Mononuclear cell (primary cell): ENCODE results near the gene FGFR2. TPM values are rescaled to one million over a fixed set of nuclear protein-coding genes. Genes with fewer than 3 reads are reported as not detected.

ENCODE experiments used
- H3K27me3 ChIP-seq: 2 replicates; pipeline ENCODE4 v1.6.0; 2011; ENCODE audit warnings: low read length, control low read depth; ENCODE audit not compliant: insufficient read depth
- H3K4me1 ChIP-seq: 2 replicates; pipeline ENCODE4 v1.5.1; 2011; ENCODE audit warnings: mild to moderate bottlenecking, low read length, control low read depth; ENCODE audit not compliant: insufficient read depth
- H3K4me3 ChIP-seq: 2 replicates; pipeline ENCODE4 v1.5.1; 2011; ENCODE audit warnings: mild to moderate bottlenecking, low read length, moderate library complexity
- H3K9me3 ChIP-seq: 2 replicates; pipeline ENCODE4 v1.5.1; 2011; ENCODE audit warnings: low read depth, mild to moderate bottlenecking, control low read depth, low read length
- total RNA-seq: library from RNA; depleted of rRNA; stranded (reverse); fragments of >200 nt; gene quantifications from one replicate; pipeline ENCODE4 v1.2.3, GENCODE V29; 2012

The FGFR2 gene
- total RNA-seq, 1 donor = not detected

DNA sequence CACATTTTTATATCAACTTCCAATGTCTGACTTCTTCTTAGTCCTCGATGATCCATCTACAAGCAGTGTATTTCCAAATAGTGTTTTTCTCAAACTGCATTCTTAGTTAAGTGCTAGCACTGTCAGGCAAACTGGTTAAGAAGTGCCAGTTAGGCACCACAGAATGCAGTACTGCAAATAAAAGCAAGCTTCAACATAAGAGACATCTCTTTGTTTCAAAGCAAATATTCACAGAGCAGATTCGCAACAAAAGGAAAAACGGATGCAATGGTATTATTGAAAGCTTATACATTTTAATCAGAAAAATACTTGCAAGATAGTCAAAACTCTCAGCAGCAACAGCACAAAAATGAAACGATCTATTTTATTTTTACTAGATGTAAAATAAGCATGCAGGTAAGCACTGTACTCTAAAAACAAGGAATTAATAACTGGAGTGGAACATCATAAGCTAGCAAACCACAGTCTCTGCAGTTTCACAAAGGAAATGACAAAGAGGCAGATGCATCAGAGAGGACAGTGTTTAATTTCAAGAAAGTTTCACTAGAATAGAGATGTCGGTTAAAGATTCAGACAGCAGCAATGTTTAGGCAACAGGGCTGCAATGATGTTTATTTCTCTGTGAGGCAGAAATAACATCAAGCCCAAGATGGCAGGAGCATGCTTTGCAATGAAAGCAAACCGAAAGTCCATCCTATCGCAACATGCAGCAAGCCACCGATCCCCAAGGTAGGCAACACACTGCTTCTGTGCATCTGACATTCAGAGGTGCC, 82.0 kb downstream of the FGFR2 start:
- Histone ChIP-seq H3K4me3 (no peak overlapping the region), H3K27me3 (no peaks in the 10 kb centered on the region), H3K9me3 (no peaks in the 10 kb centered on the region), H3K4me1 (no peaks in the 10 kb centered on the region)

DNA sequence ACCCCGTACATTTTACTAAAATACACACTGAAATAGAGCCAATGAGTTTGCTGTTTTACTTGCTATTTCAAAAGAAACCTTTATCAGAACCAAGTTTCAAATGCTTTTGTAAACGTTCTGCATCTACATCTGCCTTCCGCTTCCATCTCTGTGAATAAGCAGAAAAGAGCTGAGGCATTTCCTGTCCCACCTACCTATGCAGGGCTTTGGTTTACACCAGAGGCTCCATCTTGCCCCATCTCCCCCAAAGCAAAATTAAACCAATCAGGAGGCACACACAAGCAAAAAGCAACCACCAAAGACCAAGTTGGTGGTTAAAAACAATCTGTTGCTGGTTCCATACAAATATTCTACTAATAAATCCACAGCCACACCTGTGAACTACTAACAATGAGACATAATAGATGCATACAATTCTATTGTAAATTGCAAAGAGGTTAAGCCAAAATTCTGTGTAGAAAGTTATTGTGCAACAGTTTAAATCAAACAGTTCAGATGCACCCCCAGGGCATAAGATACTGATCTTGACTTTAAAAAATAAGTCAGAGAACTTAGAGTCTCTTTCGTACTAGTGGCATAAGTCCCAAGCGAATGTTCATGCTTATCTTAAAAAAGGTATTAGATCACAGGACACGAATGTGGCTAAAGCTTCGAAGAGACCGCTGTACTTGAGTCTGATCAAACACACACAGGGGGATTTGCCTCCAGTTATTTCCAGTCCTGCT, 83.9 kb downstream of the FGFR2 start:
- H3K4me1 ChIP-seq = no peaks in the 10 kb centered on the region
- no peak overlapping the region for H3K4me3 ChIP-seq
- no peaks in the 10 kb centered on the region for H3K9me3 ChIP-seq
- H3K27me3 ChIP-seq = no peaks in the 10 kb centered on the region

DNA sequence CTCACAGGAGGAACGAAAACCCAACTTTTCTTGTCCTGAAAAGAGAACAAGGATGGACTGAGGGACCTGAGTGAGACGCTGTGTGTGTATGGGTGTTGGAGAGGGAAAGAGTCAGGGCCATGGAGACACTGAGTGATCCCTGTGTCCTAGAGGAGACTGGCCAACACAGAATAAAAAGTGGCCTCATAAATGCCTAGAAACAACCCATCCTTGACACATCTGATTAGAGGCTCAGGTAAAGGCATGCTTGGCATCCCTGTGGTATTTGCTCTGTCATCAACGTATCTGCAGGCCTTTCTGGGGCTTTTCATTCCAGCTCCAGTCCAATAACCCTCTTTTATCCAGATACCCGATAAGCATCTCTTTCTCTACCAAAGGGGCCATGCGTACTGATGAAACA, 86.3 kb downstream of the FGFR2 start:
- no peaks in the 10 kb centered on the region for H3K9me3 ChIP-seq
- no peak overlapping the region for H3K4me3 ChIP-seq
- H3K4me1 ChIP-seq = no peaks in the 10 kb centered on the region
- H3K27me3 ChIP-seq = no peaks in the 10 kb centered on the region

DNA sequence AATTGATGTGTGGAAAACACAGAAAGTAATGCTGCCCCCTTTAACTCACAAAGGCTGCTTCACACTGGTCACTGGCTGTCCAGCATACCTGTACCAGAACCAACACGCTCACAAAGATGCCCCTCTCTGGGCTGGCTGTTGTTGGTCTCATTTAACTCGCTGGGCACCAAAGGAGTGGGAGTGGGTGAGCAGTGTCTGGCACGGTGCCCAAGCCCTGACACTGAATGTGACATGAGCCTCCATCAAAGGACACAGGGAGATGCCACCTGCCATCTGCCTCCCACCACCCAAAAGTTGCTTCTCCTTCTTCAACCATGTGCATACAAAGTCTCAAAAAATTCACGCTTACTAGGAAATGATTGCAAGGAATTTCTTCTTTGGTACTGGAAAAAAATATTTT, 86.8 kb downstream of the FGFR2 start:
- Histone ChIP-seq H3K4me1 (no peaks in the 10 kb centered on the region), H3K4me3 (no peak overlapping the region), H3K27me3 (no peaks in the 10 kb centered on the region), H3K9me3 (no peaks in the 10 kb centered on the region)

DNA sequence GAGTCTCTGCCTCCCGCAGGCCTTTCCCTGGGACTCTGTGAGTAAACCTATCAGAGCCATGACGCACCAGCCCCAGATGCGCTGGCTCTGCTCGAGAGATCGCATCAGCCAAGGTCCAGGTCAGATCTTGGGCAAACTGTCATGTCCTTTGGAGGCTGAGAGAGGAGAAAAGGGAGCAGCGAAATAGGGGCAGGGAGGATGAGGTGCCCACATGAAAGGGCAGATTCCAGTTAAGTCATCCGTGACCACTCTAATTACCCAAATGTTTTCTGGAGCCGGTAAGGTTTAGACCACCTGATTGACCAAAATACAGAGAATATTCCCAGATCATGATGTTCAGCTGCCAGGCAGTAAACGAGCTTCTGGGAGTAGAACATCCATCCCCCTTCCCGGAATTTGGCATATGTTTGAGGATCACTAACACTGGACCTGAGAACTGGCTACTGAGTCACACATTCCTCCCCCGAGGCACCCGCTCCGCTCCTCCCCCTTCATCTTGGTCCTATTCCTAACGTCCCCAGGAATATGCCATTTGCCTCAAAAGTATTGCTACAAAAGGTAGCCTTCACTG, 88.0 kb downstream of the FGFR2 start:
- H3K27me3 ChIP-seq = no peaks in the 10 kb centered on the region
- H3K4me1 ChIP-seq = no peaks in the 10 kb centered on the region
- no peak overlapping the region for H3K4me3 ChIP-seq
- no peaks in the 10 kb centered on the region for H3K9me3 ChIP-seq

DNA sequence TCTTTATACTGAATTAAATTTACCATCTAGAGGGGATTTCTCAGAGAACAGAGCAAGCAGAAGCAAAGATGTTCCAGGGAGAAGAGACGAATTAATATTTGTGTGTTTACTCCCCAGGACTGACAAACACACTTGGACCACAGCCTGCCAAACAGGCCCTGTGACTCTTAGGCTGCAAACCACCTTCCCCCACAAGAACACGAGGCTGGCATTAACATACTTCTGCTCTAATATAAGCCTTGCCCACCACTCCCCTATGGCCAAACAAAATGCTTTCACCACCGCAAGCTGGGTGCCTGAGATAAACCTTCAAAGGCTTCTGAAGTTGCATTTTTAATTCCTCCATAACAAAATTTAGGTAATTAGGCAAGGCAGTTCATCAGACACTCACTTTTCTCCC, 88.4 kb downstream of the FGFR2 start:
- Histone ChIP-seq H3K4me3 (no peak overlapping the region), H3K9me3 (no peaks in the 10 kb centered on the region), H3K4me1 (no peaks in the 10 kb centered on the region), H3K27me3 (no peaks in the 10 kb centered on the region)

DNA sequence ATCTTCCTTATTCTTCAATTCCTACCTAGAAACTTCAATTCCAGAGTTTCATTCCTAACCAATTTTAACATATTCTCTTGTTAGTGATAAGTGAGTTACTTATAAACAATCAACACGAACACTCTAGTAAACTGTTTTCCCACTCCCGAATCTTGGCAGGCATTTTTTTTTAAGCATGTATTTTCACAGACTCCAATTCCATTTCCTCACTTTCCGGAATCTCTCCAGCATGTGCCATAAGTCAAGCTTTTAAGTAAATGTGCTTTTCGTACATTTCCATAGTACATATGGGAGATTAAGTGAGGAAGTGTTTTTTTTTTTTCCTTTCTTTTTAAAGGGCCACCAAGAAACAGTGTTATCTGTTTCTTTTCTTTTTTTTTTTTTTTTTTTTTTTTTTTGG, 89.1 kb downstream of the FGFR2 start:
- Histone ChIP-seq H3K27me3 (no peaks in the 10 kb centered on the region), H3K4me3 (no peak overlapping the region)

DNA sequence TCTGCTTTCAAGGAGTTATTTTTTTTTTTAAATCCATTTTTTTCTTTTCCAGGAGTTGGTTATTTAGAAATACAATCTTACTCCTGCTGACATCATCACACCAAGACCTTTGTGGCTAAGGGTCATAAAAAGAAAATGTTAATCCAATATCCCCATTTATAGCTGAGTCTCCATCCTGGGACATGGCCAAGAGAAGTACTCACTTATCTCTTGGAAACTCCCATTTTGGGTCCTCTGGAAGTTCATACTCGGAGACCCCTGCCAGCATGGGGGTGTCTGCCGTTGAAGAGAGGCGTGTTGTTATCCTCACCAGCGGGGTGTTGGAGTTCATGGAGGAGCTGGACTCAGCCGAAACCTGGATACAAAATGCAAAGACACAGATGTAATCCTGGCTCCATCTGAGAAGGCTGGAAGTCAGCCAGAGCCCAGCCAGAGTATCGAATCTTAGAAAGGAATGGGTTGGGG, 94.6 kb downstream of the FGFR2 start:
- no peaks in the 10 kb centered on the region for H3K4me1 ChIP-seq
- no peaks in the 10 kb centered on the region for H3K27me3 ChIP-seq
- no peaks in the 10 kb centered on the region for H3K9me3 ChIP-seq
- H3K4me3 ChIP-seq = no peak overlapping the region

More for the DNA sequence above, 89.1 kb downstream of the FGFR2 start:
- H3K4me1 ChIP-seq = no peaks in the 10 kb centered on the region
- no peaks in the 10 kb centered on the region for H3K9me3 ChIP-seq

DNA sequence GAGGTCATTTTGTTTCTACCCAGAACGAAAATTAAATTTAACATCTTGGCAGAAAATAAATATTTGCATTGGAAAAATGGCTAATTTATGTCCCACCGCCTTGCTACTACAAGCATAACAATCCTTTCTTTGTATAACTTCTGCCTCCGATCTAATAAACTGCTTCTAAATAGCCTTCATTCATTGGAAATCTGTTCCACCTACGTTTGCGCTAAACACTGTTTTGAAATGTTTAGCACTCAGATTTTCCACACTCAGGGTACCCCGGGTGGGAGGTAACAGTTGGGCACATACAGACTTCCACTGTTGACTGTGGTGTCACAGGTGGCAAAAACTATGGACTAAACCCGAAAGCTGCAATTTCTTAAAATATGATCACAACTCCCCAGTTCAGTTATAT, 96.4 kb downstream of the FGFR2 start:
- H3K4me3 ChIP-seq = no peak overlapping the region
- no peaks in the 10 kb centered on the region for H3K4me1 ChIP-seq
- no peaks in the 10 kb centered on the region for H3K27me3 ChIP-seq
- H3K9me3 ChIP-seq = no peaks in the 10 kb centered on the region

DNA sequence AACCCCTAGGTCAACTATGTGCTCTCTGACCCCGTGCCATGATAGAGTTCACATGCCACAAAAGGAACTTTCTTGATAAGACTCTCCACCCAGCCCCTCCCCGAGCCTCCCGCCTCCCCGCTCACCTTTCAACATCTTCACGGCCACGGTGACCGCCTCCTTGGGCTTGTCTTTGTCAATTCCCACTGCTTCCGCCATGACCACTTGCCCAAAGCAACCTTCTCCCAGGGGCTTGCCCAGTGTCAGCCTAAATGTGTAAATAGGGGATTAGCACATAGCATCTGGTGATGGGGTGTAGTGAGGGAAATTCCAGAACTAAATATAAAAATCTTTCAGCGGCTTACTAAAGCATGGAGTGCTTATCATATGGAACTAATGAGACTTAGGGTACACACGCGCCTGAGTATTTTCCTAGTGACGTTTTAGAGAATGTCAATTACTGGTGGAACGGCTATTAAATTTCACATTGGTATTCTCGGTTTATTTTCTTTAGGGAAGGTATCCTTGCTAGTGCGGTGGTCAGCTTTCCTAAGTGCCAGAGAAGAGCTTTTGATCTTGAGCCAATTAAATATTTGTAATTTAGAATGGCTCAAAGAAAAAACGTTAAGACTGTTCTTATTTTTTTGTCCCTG, 97.4 kb downstream of the FGFR2 start:
- Histone ChIP-seq H3K4me3 (no peak overlapping the region), H3K27me3 (no peaks in the 10 kb centered on the region), H3K9me3 (no peaks in the 10 kb centered on the region), H3K4me1 (no peaks in the 10 kb centered on the region)

DNA sequence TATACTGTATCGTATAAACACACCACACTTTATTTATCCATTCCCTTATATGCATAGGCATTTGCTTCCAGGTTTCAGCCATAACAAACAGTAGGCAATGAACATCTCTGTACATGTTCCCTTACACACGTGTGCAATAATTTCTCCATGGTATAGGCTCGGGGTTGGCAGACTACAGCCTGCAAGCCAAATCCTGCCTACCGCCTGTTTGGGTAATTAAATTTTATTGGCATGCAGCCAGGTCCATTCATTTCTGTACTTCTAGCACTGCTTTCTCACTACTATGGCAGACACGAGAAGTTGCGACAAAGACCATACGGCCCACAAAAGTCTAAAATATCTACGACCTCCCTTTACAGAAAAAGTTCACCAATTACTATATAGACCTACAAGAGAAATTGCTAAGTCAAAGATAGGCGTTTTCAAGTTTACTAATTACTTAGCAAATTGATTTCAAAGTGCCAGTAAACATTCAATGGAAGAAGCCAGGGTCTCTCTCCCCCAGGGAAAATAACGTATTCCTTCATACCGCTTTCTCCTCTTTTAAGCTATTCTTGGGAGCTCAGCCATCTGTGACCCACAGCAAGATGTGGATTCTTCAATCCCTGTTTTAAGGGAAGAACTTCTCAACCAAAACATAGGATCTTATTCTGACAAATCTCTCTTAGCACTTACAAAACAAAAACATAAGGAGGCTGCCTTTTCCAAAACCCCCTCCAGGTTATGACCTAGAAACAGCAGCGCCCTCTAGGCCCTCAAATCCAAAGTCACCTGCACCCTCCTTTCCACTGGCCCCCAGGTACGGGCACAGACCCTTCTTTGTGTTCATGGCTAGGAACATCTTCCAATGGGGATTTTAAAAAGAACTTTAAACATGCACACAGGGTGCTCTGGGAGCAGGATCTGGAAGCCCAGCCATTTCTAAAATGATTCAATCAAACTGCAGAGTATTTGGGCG, 100.5 kb downstream of the FGFR2 start:
- no peak overlapping the region for H3K4me3 ChIP-seq
- no peaks in the 10 kb centered on the region for H3K27me3 ChIP-seq
- H3K4me1 ChIP-seq = no peaks in the 10 kb centered on the region
- H3K9me3 ChIP-seq = no peaks in the 10 kb centered on the region

DNA sequence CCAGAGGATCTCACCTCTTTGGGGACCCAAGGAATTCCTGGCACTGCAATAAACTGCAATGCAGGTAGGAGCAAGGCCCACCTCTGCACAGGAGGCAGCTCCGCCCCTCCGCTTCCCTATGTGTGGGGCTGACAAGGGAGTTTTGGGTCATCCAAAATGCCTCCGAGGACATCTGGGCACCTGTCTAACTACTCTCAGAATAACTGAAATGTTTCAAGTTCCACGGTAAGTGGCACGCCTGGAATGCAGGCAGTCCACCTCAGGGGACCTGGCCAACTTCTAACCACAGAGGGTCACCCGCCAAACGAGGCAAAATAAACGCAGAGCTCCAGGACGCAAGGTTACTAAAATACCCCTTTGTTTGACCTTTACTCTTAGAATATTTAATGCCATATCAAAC, 102.5 kb downstream of the FGFR2 start:
- H3K4me1 ChIP-seq = no peaks in the 10 kb centered on the region
- H3K4me3 ChIP-seq = no peak overlapping the region
- H3K27me3 ChIP-seq = no peaks in the 10 kb centered on the region
- H3K9me3 ChIP-seq = no peaks in the 10 kb centered on the region

DNA sequence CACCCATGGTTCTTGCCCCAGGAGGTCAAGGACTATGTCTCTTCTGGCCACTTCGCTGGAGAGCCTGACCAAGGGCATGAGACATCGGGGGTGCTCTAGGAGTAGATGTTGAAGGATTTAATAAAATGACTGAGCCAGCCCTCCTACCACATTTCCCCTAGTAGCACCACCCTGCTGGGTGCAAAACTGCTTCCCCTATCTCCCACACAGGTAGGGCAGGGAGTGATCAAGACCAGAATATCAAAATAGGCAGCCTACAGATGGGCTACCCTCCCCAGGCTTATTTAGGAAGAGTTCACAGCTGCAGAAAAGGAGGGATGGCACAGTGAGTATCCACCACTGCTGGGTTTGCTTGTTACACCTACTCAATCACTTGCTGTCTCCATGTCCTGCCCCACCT, 103.9 kb downstream of the FGFR2 start:
- Histone ChIP-seq H3K9me3 (no peaks in the 10 kb centered on the region), H3K27me3 (no peaks in the 10 kb centered on the region), H3K4me3 (no peak overlapping the region), H3K4me1 (no peaks in the 10 kb centered on the region)

DNA sequence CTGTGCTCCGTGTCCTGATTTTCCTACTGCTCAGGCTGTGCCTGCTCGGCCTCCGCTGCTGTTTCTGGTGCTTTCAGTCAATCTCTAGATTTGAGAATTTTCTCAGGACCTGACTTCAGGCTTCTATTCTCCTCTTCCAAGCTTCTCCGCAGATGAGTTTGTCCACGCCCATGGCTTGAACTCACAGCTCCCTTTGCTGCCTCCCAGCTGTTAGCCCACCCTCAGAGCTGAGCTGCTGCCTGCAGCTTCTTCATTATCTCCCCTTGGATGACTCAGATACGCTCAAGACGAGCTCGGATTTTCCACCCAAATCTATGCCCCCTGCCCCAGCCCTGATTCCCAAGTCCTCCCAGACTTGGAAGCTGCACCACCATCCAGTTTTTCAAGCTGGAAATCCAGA, 104.7 kb downstream of the FGFR2 start:
- Histone ChIP-seq H3K9me3 (no peaks in the 10 kb centered on the region), H3K27me3 (no peaks in the 10 kb centered on the region), H3K4me1 (no peaks in the 10 kb centered on the region), H3K4me3 (no peak overlapping the region)
